HEK293T (cell line): ENCODE data around the gene ASPSCR1.
"Not testable (repeated sequence)": the region's sequence is repeated elsewhere in the genome, so short reads cannot be mapped to it uniquely, and the experiment has no call there.

Experiments
- CTCF ChIA-PET: fragments of 350-600 bp; formaldehyde crosslinking; extraction: SDS; loops from one replicate; lab custom pipeline; 2021; ENCODE audit warnings: antibody characterized with exemption, inconsistent platforms; lab: Yijun Ruan, JAX
- POLR2A ChIA-PET: fragments of 350-600 bp; formaldehyde crosslinking; extraction: SDS; loops from one replicate; lab custom pipeline; 2020; ENCODE audit warnings: antibody characterized with exemption, inconsistent platforms; lab: Yijun Ruan, JAX
- DNase-seq: peaks from one replicate; pipeline ENCODE4 v3.0.0; 2012; ENCODE audit warnings: mixed read lengths; ENCODE audit errors: extremely low spot score
- ARNT ChIP-seq: fragments of 450-650 bp; IDR thresholded peaks from 2 replicates; pipeline ENCODE4 v1.6.1; 2017; ENCODE audit warnings: mild to moderate bottlenecking
- BHLHE40 ChIP-seq: fragments of 450-650 bp; IDR thresholded peaks from 2 replicates; pipeline ENCODE4 v1.6.1; 2016; ENCODE audit warnings: mild to moderate bottlenecking, moderate library complexity, borderline replicate concordance
- CTBP1 ChIP-seq: fragments of 450-650 bp; IDR thresholded peaks from 2 replicates; pipeline ENCODE4 v1.6.1; 2016; ENCODE audit warnings: borderline replicate concordance
- ELF4 ChIP-seq: fragments of 450-650 bp; IDR thresholded peaks from 2 replicates; pipeline ENCODE4 v1.6.1; 2017; ENCODE audit warnings: antibody characterized with exemption
- FOXA1 ChIP-seq: fragments of 450-650 bp; IDR thresholded peaks from 2 replicates; pipeline ENCODE4 v1.6.1; 2016; ENCODE audit warnings: mild to moderate bottlenecking
- FOXK2 ChIP-seq: fragments of 450-650 bp; IDR thresholded peaks from 2 replicates; pipeline ENCODE4 v1.6.1; 2016; ENCODE audit warnings: mild to moderate bottlenecking
- FOXM1 ChIP-seq: fragments of 450-650 bp; IDR thresholded peaks from 2 replicates; pipeline ENCODE4 v1.6.1; 2017; ENCODE audit warnings: mild to moderate bottlenecking, borderline replicate concordance
- HDGF ChIP-seq: fragments of 450-650 bp; IDR thresholded peaks from 2 replicates; pipeline ENCODE4 v1.6.1; 2017; ENCODE audit warnings: antibody characterized with exemption, borderline replicate concordance
- L3MBTL2 ChIP-seq: fragments of 450-650 bp; conservative IDR thresholded peaks from 2 replicates; pipeline ENCODE4 v1.6.1; 2016; ENCODE audit warnings: mild to moderate bottlenecking
- LEF1 ChIP-seq: fragments of 450-650 bp; IDR thresholded peaks from 2 replicates; pipeline ENCODE4 v1.6.1; 2017; ENCODE audit warnings: mild to moderate bottlenecking, borderline replicate concordance
- NFRKB ChIP-seq: fragments of 450-650 bp; IDR thresholded peaks from 2 replicates; pipeline ENCODE4 v1.6.1; 2016; ENCODE audit warnings: mild to moderate bottlenecking, moderate library complexity
- SP1 ChIP-seq: fragments of 450-650 bp; IDR thresholded peaks from 2 replicates; pipeline ENCODE4 v1.6.1; 2017
- SUZ12 ChIP-seq: fragments of 450-650 bp; IDR thresholded peaks from 2 replicates; pipeline ENCODE4 v1.6.1; 2016; ENCODE audit warnings: mild to moderate bottlenecking
- TARDBP ChIP-seq: fragments of 450-650 bp; IDR thresholded peaks from 2 replicates; pipeline ENCODE4 v1.6.1; 2016
- ZNF384 ChIP-seq: fragments of 450-650 bp; IDR thresholded peaks from 2 replicates; pipeline ENCODE4 v1.6.1; 2016
- TF ChIP-seq, protein P1 (sequence below): fragments of 450-650 bp; IDR thresholded peaks from 2 replicates; pipeline ENCODE4 v1.6.1; 2016

The ASPSCR1 gene

GRCh38 chr17:81978524-81979298 is 1.3 kb downstream of the ASPSCR1 start:
- POLR2A ChIA-PET = interaction anchor here (0.7 kb wide), 1 partner anchor 12 kb away, joined by 3 read pairs; no protein-coding TSS in a partner anchor
- CTCF ChIA-PET = interaction anchor here (0.8 kb wide), 1 partner anchor 19 kb away, joined by 3 read pairs; no protein-coding TSS in a partner anchor
- TF ChIP-seq CTBP1 (no peak), ZNF384 (no peak), SUZ12 (no peak), L3MBTL2 (no peak), HDGF (no peak), LEF1 (no peak), ARNT (no peak), FOXM1 (no peak), FOXA1 (no peak), NFRKB (no peak), ELF4 (no peak), TARDBP (no peak), SP1 (no peak)
- TF ChIP-seq, protein P1, sequence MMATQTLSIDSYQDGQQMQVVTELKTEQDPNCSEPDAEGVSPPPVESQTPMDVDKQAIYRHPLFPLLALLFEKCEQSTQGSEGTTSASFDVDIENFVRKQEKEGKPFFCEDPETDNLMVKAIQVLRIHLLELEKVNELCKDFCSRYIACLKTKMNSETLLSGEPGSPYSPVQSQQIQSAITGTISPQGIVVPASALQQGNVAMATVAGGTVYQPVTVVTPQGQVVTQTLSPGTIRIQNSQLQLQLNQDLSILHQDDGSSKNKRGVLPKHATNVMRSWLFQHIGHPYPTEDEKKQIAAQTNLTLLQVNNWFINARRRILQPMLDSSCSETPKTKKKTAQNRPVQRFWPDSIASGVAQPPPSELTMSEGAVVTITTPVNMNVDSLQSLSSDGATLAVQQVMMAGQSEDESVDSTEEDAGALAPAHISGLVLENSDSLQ = no peak
- no peak for DNase-seq

DNA sequence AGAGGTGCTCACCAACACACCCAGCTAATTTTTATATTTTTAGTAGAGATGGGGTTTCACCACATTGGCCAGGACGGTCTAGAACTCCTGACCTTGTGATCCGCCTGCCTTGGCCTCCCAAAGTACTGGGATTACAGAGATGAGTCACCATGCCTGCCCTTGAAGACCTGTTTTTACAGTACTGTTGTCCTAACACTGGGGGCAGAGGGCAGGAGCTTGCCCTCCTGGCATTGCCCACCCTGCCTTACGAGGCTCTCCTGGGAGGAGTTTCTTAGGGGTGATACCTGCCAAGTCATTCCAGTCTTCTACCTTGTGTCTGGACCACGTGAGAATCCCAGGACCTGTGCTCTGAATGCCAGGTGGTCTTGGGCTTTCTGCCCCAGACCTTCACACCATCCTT is 2.7 kb downstream of the ASPSCR1 start:
- TF ChIP-seq ZNF384 (no peak), ARNT (no peak), NFRKB (no peak), SUZ12 (no peak)
- ChIA-PET POLR2A (no interaction called here), CTCF (no interaction called here)
- DNase-seq = no peak

DNA sequence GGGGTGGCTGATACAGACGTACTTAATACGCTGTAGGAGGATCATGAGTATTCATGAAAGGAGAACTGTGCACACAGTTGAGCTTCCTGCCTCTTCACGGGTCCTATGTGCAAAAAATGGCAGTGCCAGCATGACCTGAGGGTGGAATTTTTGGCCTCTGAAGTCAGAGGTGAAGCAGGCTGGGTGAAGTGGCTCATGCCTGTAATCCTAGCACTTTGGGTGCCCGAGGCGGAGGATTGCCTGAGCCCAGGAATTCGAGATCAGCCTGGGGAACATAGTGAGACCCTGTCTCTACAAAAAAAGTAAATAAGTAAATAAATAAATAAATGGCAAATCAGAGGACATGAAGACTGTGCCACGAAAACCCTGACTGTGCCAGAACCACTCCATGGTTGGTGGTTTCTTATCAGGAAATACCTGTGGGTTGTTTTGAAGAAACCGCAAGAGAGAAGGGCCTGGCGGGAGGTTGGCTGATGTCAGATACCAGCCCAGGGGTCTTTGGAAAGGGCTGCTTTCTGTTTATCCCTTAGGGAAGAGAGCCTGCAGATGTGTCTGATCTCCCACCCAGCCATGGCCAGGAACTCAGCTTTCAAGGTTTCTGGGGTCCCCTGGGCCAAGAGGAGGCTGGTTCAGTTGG is 3.4 kb downstream of the ASPSCR1 start:
- POLR2A ChIA-PET = interaction anchor here (1.8 kb wide), 1 partner anchor 21 kb away, joined by 4 read pairs; no protein-coding TSS in a partner anchor
- DNase-seq = no peak
- CTCF ChIA-PET = interaction anchor here (0.7 kb wide), 1 partner anchor 17 kb away, joined by 3 read pairs; no protein-coding TSS in a partner anchor
- no peak for TF ChIP-seq ZNF384
- TF ChIP-seq FOXM1 = no peak
- TF ChIP-seq FOXA1 = no peak
- no peak for TF ChIP-seq LEF1
- no peak for TF ChIP-seq NFRKB
- TF ChIP-seq FOXK2 = no peak
- TF ChIP-seq ELF4 = no peak
- no peak for TF ChIP-seq BHLHE40
- no peak for TF ChIP-seq TARDBP
- no peak for TF ChIP-seq SUZ12
- no peak for TF ChIP-seq CTBP1
- TF ChIP-seq, protein P1 = no peak
- TF ChIP-seq ARNT = no peak
- TF ChIP-seq L3MBTL2 = no peak

- not testable (repeated sequence) for DNase-seq
- ChIA-PET CTCF (interaction anchor here (0.7 kb wide), 1 partner anchor 16 kb away, joined by 3 read pairs; no protein-coding TSS in a partner anchor), POLR2A (interaction anchor here (1.8 kb wide), 1 partner anchor 22 kb away, joined by 4 read pairs; no protein-coding TSS in a partner anchor)
Measured at GRCh38 chr17:81981511-81981910, 4.1 kb downstream of the ASPSCR1 start.

DNA sequence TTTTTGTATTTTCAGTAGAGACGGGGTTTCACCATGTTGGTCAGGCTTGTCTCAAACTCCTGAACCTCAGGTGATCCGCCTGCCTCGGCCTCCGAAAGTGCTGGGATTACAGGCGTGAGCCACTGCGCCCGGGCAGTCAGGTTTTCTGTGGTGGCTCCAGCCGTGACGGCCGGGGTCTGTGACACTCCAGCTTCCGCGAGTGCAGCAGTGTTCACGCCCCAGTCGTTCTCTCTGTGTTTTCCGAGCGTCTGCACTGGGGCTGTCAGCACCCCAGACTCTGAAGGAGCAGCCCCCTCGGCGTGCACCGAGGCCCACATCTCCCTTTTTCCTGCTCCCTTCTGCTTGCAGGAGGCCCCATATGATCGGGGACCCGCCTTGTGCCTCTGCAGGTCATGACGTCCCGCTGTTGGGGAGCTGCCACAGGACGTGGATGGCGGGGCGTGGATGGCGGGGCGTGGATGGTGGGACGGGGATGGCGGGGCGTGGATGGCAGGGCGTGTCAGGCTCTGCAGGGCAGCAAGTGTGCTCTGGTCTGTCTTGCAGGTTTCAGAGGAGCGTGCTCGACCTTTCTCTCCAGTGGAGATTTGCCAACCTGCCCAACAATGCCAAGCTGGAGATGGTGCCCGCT is 5.7 kb downstream of the ASPSCR1 start:
- TF ChIP-seq FOXK2 (no peak), LEF1 (no peak), L3MBTL2 (no peak), HDGF (no peak), CTBP1 (no peak), BHLHE40 (no peak), ZNF384 (no peak), TARDBP (no peak), ARNT (no peak), SUZ12 (no peak), SP1 (no peak), FOXM1 (no peak), NFRKB (no peak), ELF4 (no peak)
- TF ChIP-seq, protein P1 = no peak
- DNase-seq = no peak
- POLR2A ChIA-PET = no interaction called here
- CTCF ChIA-PET = interaction anchor here (0.7 kb wide), 1 partner anchor 114 kb away, joined by 3 read pairs; no protein-coding TSS in a partner anchor
